ENCODE measurements around the gene PQBP1. TPM values are rescaled to one million over a fixed set of nuclear protein-coding genes. Genes with fewer than 3 reads are reported as not detected.

Gene PQBP1
- total and polyA plus RNA-seq, 2 of the 13 experiments (the other 11 are each of a cell fraction or from before 2014, with no cell fraction given) = 58.1 to 80.9 TPM

- TF ChIP-seq MBD4 (IDR thresholded peaks at IDR 0.05; ENCODE audit: borderline replicate concordance, low read length) (no peak), RAD21 (CRISPR knock-in tag; IDR thresholded peaks at IDR 0.05) (no peak), RXRA (CRISPR knock-in tag; IDR thresholded peaks at IDR 0.05) (no peak), ZNF629 (CRISPR knock-in tag; conservative IDR thresholded peaks at IDR 0.05) (no peak), HMGA1 (CRISPR knock-in tag; conservative IDR thresholded peaks at IDR 0.05) (no peak)
These were observed 37.6 kb downstream of the PQBP1 start (continued) for GRCh38 chrX:48935301-48935670.

GRCh38 chrX:48936429-48937053, 38.8 kb downstream of the PQBP1 start:
- DNase-seq (ENCODE audit: low spot score) (no peak), ATAC-seq (no peak), FAIRE-seq (no peak)
- TF ChIP-seq ZNF331 (CRISPR knock-in tag; IDR thresholded peaks at IDR 0.05) (no peak), ZNF552 (CRISPR knock-in tag; IDR thresholded peaks at IDR 0.05; ENCODE audit: borderline replicate concordance) (no peak), MIXL1 (CRISPR knock-in tag; IDR thresholded peaks at IDR 0.05) (no peak), ZBTB14 (CRISPR knock-in tag; IDR thresholded peaks at IDR 0.05) (no peak), KAT2B (IDR thresholded peaks at IDR 0.05; ENCODE audit: borderline replicate concordance, low read depth, low read length) (no peak), ZFX (CRISPR knock-in tag; IDR thresholded peaks at IDR 0.05; ENCODE audit: low read depth) (no peak), MXD3 (CRISPR knock-in tag; IDR thresholded peaks at IDR 0.05) (no peak), MAF1 (CRISPR knock-in tag; IDR thresholded peaks at IDR 0.05; ENCODE audit: borderline replicate concordance) (no peak), ARHGAP35 (CRISPR knock-in tag; IDR thresholded peaks at IDR 0.05; ENCODE audit: borderline replicate concordance) (no peak), CENPT (CRISPR knock-in tag; IDR thresholded peaks at IDR 0.05; ENCODE audit: low read depth) (no peak), FOXA1 (IDR thresholded peaks at IDR 0.05) (no peak), FOXA1 (CRISPR knock-in tag; IDR thresholded peaks at IDR 0.05) (no peak), ZNF510 (CRISPR knock-in tag; IDR thresholded peaks at IDR 0.05; ENCODE audit: low read depth) (no peak), THAP7 (CRISPR knock-in tag; IDR thresholded peaks at IDR 0.05) (no peak), ZNF484 (CRISPR knock-in tag; IDR thresholded peaks at IDR 0.05; ENCODE audit: borderline replicate concordance, low read depth) (no peak)
- POLR2A ChIA-PET = no interaction called here
- Histone ChIP-seq H3K27me3 (ENCODE audit: control insufficient read depth in 1 of 2, insufficient read depth in 2 of 2, low read length in 2 of 2) (no peaks in the 10 kb centered on the region), H3K36me3 (replicated peaks in 1 of 2; ENCODE audit: control insufficient read depth in 1 of 2, insufficient read depth in 2 of 2, low read length in 2 of 2) (peaks cover 8 to 28% of the 10 kb centered on the region in 2 experiments; a peak in 4 of 5 replicates), H3K27ac (ENCODE audit: extremely low read length, insufficient read depth, low read length) (no peak overlapping the region), H3K4me3 (replicated peaks in 1 of 3; ENCODE audit: insufficient read depth in 1 of 3, low read depth in 2 of 3, low read length in 3 of 3) (no peak overlapping the region), H4K20me1 (ENCODE audit: insufficient read depth, low read length) (no peaks in the 10 kb centered on the region), H2AFZ (ENCODE audit: low read length) (no peak overlapping the region), H3K79me2 (ENCODE audit: insufficient read depth, low read length) (peaks cover 18% of the 10 kb centered on the region), H3K4me2 (ENCODE audit: low read depth, low read length) (no peak overlapping the region), H3K4me1 (ENCODE audit: insufficient read depth, low read length) (peaks cover 13% of the 10 kb centered on the region), H3K9ac (ENCODE audit: insufficient read depth, low read depth, low read length) (no peak overlapping the region), H3K9me3 (ENCODE audit: low read length) (no peaks in the 10 kb centered on the region)
- CTCF ChIA-PET (ENCODE audit: low intra/inter-chr PET ratio, low total read pairs) = no interaction called here
- WGBS (ENCODE audit: low lambda C conversion rate) = 97% methylated on average over 7 of the region's 8 CpGs
- BruUV-seq (replicated peaks) = no TSS peak
- intact Hi-C loops (cut with micrococcal nuclease; ENCODE audit: unreplicated experiment) = no loop called here
- in situ Hi-C loops (cut with HindIII; ENCODE audit: extremely low pct_ligation_motif_present, low pct_unique_long_range_greater_than_20kb) = no loop called here
